ENCODE data around the gene CLDN25.

DNA sequence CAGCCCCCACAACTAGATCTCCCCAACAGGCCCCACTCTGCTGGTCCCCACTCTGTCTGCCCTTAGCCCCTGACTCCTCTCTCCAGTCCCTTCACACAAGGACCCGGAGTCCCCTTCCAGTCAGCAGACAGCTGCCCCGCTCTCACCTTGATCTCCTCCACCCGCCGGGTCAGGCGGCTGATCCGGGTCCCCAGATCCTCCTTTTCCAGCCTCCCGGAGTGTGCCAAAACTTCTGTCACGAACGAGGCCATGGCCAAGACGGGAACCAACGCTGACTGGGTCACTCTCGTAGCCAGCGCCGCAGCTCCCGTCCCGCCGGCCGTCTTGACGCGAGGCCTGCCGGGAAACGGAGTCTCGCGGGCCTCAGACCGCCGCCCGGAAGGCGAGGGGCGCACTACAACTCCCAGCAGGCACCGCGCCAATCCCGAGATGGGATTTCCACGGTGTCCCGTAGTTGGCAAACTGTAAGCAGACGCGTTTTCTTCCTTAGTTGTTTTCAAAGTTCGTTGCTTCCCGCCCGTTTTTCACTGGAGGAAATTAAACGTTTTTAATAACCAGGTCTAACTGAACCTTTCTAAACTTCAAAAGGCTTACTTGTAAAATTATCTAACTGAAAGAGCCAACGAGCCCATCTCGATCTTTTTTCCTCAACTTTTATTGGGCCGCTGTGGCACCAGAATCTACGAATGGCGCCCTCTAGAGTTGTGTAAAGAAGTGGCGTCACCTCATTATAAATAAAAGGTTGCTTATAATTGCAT is 6.0 kb upstream of the CLDN25 start, which contains the start of gene ZW10:
- TF ChIP-seq, protein P1, sequence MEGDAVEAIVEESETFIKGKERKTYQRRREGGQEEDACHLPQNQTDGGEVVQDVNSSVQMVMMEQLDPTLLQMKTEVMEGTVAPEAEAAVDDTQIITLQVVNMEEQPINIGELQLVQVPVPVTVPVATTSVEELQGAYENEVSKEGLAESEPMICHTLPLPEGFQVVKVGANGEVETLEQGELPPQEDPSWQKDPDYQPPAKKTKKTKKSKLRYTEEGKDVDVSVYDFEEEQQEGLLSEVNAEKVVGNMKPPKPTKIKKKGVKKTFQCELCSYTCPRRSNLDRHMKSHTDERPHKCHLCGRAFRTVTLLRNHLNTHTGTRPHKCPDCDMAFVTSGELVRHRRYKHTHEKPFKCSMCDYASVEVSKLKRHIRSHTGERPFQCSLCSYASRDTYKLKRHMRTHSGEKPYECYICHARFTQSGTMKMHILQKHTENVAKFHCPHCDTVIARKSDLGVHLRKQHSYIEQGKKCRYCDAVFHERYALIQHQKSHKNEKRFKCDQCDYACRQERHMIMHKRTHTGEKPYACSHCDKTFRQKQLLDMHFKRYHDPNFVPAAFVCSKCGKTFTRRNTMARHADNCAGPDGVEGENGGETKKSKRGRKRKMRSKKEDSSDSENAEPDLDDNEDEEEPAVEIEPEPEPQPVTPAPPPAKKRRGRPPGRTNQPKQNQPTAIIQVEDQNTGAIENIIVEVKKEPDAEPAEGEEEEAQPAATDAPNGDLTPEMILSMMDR (IDR thresholded peaks at IDR 0.05) = peak; percentile 79 to 86 (median 84)
- peak; percentile 38 for TF ChIP-seq POLR2A (IDR thresholded peaks at IDR 0.05)
